Measurements from ENCODE around the gene UNC13A.
"Not testable (repeated sequence)": the region's sequence is repeated elsewhere in the genome, so short reads cannot be mapped to it uniquely, and the experiment has no call there.

The UNC13A gene

GRCh38 chr19:17601683-17602082 is 86.5 kb downstream of the UNC13A start:
- no peak for DNase-seq

DNA sequence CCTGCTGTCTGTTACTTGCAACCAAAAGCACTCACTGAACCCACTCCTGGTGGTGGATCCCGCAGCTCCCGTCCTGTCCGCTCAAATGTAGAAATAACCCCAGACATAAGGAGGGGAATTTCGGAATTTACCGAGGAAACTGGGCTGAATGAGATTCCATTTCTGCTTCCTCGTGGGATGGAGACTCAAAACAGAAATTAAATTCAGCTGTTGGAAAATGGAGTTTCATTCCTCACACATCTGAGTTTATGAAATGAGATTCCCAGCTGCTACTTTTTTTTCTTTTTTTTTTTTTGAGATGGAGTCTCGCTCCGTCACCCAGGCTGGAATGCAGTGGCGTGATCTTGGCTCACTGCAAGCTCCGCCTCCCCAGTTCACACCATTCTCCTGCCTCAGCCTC is 88.4 kb downstream of the UNC13A start:
- DNase-seq = no peak

GRCh38 chr19:17598953-17599352 is 89.2 kb downstream of the UNC13A start:
- no peak for DNase-seq

- DNase-seq = not testable (repeated sequence)
Observed at GRCh38 chr19:17598063-17598462, 90.1 kb downstream of the UNC13A start.

DNA sequence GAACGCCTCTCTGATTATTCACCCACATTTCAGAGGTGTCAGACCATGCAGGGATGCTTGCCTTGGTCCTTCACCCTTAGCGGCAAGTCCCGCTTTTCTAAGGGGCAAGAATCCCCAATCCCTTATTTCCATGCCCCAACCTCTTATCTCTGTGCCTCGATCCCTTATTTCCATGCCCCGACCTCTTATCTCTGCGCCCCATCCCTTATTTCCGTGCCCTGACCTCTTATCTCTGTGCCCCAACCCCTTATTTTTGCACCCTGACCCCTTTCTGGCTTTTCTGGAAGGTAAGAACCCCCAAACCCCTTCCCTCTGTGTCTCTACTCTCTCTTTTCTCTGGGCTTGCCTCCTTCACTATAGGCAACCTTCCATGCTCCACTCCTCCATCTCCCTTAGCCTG is 93.9 kb downstream of the UNC13A start:
- not testable (repeated sequence) for DNase-seq

DNA sequence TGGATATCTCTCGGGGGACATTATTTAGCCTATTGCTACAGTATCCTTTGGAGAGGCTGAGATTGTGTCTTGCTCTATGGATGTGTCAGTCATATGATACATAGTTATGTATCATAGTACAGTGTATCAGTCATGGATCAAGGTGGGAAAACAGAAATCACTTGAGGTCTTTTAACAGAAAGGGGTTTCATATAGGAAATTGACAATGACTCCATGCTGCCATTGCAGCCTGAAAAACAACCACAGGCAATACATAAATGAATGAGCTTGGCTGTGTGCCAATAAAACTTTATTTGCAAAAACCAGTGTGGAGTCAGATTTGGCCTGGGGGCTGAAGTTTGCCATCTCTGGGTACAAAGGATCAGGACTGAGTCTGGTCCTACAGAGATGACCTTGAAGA is 97.3 kb downstream of the UNC13A start:
- DNase-seq = no peak

DNA sequence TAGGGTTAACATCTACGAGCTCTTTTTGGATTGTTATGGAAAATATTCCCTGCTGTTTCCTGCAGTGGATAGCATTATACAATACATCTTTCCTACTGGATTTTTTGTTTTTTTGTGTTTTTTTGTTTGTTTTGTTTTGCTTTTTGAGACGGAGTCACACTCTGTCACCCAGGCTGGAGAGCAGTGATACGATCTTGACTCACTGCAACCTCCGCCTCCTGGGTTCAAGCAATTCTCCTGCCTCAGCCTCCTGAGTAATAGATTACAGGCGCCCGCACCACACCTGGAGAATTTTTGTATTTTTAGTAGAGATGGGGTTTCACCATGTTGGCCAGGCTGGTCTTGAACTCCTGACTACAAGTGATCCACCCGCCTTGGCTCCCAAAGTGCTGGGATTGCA is 102.8 kb downstream of the UNC13A start:
- DNase-seq = not testable (repeated sequence)

DNA sequence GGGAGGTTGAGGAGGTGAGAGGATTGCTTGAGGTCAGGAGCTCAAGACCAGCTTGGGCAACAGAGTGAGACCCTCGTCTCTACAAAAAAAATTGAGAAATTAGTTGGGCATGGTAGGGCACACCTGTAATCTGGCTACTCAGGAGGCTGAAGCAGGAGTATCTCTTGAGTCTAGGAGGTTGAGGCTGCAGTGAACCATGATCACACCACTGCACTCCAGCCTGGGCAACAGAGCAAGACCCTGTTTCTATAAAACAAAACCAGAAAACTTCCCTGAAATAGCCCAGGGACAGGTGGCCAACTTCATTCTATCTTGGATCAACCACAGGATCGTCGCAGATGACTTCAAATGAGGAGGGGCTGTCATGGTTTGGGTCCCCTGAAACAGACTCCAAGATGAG is 104.0 kb downstream of the UNC13A start:
- DNase-seq = no peak

- no peak for DNase-seq
Observed at GRCh38 chr19:17582613-17583012, 105.5 kb downstream of the UNC13A start.

DNA sequence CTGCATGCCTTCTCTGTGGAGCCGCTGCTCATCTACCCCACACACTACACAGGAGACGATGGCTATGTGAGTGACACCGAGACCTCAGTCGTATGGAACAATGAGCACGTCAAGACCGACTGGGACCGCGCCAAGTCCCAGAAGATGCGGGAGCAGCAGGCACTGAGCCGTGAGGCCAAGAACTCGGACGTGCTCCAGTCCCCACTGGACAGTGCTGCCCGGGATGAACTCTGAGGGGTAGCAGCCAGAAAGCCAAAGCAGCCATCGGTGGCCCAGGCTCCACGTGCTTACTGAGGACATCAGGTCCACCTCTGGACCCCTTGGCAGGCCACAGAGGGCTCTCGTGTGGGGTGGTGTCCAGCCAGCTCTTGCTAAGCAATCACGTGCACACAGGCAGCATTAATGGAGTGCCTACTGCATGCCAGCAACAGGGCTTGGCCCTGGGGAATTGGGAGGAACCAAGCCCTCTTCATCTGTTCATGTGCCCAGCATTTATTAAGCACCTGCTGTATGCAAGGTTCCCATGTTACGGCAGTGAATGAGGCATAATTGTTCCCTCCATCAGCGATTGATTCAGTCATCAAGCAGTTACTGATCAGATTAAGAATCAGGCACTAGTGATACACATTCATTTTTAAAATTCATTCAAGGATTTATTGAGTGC is 106.8 kb downstream of the UNC13A start:
- no peak for DNase-seq

DNA sequence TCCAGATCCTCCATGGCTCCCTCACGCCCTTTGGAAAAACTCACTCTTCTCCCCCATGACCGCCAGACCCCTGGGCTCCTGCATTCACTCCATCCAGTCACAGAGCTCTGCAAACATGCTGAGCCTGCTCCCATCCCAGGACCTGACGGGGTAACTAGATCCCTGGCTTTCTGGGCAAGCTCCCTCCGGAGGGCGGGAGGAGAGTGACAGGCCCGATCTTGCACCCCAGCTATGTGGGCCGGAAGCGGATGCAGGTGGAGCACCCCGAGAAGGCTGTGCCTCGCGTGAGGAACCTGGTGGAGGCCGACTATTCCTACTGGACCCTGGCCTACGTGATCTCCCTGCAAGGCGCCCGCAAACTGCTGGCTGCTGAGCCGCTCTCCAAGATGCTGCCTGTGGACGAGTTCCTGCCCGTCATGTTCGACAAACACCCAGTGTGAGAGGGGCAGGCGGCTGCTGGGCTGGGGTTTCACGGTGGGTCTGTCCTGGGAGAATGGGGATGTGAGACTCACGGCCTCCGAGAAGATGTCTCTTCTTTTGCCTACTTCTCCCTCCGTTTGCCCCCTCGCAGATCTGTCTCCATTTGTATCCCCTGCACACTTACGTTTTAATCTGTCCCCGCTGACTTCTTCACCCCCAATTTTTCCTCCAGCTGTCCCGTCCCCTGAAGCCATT is 107.5 kb downstream of the UNC13A start:
- DNase-seq = no peak

DNA sequence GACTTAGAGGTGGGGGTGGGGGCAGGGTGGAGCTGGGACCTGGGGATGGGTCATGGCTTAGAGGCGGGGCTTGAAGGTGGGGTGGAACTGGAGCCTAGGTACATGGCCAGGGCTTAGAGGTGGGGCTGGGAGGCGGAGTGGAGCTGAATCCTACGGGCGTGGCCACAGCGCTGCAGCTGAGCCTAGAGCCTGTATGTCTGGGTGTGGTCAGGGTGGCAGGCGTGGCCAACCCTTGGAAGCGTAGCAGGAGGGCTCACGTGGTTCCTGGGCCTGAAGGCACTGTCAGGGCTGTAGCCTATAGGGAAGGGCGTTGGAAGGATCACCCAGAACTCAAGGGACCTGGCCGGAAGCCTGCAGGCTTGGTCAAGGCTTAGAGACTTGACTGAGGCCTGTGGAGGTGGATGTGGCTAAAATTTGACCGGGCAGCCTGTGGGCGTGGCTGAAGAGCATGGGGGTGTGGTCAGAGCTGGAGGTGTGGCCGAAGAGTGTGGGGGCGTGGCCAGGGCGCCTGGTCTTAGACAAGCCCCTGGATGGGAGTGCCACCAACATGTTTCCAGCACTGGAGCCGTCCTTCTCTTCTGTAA is 108.4 kb downstream of the UNC13A start:
- no peak for DNase-seq

DNA sequence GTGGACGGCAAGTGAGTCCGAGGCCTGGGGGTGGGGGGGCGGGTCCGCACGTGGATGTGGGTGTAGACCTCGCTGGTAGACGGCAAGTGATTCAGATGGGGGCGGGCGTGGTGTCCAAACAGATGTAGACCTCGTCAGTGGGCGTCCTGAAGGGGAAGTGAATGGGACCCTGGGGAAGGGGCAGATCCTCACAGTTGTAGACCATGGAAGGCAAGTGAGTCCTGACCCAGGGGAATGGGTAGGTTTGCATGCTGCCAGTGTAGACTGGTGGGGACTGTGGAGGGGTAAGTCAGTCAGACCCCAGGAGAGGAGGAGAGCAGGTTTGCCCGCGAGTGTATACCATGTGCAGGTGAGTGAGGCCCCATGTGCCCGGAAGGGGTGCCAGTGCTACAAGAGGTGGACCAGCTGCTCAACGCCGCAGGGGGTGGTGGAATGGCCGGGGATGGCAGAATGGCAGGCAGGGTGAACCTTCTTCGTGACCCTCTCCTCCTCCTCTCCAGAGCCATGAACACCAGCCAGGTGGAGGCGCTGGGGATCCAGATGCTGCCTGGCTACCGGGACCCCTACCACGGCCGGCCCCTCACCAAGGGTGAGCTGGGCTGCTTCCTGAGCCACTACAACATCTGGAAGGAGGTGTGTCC is 110.6 kb downstream of the UNC13A start:
- DNase-seq = no peak

- DNase-seq = no peak
Observed at GRCh38 chr19:17576758-17577456, 111.2 kb downstream of the UNC13A start.

- no peak for DNase-seq
Observed at GRCh38 chr19:17575871-17576757, 112.0 kb downstream of the UNC13A start.

DNA sequence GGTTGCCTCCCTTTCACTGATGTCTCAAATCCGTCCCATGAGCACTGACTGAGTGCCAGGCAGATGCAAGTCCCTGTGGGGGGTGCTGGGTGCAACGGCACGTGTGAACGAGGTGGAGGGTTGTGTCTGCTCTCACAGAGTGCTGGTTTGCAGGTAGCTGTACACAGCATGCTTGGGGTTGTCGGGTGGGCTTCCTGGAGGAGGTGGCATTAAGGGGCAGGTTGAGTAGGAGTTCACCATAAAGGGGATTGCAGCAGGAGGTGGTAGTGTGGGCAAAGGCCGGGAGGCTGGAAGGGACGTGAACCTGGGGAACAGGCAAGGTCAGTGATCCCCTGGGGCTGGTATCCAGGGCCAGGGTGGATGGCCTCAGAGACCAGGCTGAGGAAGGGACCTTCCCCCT is 115.5 kb downstream of the UNC13A start:
- DNase-seq = no peak

- DNase-seq = no peak
Observed at GRCh38 chr19:17570791-17571190, 117.4 kb downstream of the UNC13A start.

- not testable (repeated sequence) for DNase-seq
Observed at GRCh38 chr19:17570291-17570690, 117.9 kb downstream of the UNC13A start.

- no peak for DNase-seq
Observed at GRCh38 chr19:17567940-17568339, 120.2 kb downstream of the UNC13A start.

DNA sequence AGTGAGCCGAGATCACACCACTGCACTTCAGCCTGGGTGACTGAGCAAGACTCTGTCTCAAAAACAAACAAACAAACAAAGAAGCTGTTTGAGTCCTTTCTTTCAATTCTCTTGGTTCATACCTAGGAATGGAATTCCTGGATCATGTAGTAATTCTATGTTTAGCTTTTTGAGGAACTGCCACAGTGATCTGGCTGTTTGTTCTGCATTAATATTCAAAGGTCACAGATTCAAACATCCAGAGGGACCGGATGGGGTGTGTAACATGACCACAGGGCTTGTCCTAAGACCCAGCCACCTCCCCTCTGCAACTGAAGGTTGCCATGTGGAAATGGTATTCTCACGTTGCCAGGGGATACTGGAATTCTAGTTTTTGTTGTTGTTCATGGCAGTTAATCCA is 122.5 kb downstream of the UNC13A start:
- DNase-seq = no peak

GRCh38 chr19:17564781-17565180 is 123.4 kb downstream of the UNC13A start:
- DNase-seq = no peak

DNA sequence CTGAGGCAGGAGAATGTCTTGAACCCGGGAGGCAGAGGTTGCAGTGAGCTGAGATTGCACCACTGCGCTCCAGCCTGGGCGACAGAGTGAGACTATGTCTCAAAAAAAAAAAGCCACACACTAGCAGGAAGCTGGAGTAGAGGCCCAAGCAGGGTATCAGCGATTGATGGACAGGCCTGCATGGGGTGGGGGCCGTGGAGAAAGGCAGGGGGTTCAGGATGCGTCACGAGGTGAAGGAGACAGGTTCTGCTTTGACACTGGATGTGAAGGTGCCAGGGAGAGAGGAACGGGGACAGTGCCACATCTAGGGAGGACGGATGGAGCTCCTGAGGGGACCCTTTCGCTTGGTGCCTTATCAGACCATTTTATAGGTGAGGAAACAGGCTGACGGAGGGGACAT is 125.6 kb downstream of the UNC13A start:
- DNase-seq = no peak

All from activated effector memory CD4-positive, alpha-beta T cell treated with anti-CD3 and anti-CD28 coated beads, Interleukin-2, amount 50 U/mL, for 16 hours (primary cell).